HG03432 (cell line): ENCODE results near the gene ARHGEF37.

ENCODE experiments used
- ATAC-seq: cut with Tn5 transposase; IDR thresholded peaks from one replicate; pipeline ENCODE4 v1.9.1; 2021; ENCODE audit warnings: mild to moderate bottlenecking, moderate library complexity; ENCODE audit not compliant: unreplicated experiment

ARHGEF37 gene

GRCh38 chr5:149599375-149599774 lies 18.1 kb downstream of the ARHGEF37 start:
- no peak for ATAC-seq

DNA sequence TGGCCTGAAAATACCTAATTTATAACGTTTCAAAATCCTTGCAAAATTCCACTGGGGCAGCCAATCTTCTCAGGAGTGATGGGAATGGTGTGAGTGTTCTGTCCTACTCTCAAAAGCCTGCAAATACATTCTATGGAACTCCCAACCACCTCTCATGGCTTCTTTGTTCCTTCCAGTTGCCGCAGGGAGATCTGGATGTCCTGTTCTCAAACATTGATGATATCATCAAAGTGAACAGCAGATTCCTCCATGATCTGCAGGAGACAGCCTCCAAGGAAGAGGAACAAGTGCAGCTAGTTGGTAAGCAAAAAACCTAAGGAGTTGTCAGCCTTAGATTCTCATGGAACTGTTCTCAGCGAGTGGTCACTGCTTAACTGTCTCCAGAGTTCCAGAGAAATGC lies 19.6 kb downstream of the ARHGEF37 start:
- no peak for ATAC-seq

GRCh38 chr5:149603210-149603609 lies 21.9 kb downstream of the ARHGEF37 start:
- no peak for ATAC-seq

DNA sequence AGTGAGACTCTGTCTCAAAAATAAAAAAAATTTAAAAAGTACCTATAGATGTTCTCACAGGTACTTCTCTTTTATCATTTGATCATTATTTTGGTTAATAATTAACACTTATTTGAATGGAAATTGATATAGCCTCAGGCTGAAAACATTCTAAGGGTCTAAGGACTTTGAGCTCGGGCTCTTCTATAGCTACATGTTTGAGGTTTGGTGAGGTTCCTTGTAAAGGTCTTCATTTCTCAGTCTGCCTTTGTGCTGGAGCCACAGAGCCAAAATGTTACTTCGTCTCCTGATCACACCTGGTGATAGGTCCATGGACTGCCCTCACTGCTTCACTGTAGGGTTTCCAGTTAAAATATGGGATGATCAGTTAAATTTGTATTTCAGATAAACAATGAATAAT lies 22.6 kb downstream of the ARHGEF37 start:
- ATAC-seq = no peak

GRCh38 chr5:149604321-149604720 lies 23.0 kb downstream of the ARHGEF37 start:
- no peak for ATAC-seq

DNA sequence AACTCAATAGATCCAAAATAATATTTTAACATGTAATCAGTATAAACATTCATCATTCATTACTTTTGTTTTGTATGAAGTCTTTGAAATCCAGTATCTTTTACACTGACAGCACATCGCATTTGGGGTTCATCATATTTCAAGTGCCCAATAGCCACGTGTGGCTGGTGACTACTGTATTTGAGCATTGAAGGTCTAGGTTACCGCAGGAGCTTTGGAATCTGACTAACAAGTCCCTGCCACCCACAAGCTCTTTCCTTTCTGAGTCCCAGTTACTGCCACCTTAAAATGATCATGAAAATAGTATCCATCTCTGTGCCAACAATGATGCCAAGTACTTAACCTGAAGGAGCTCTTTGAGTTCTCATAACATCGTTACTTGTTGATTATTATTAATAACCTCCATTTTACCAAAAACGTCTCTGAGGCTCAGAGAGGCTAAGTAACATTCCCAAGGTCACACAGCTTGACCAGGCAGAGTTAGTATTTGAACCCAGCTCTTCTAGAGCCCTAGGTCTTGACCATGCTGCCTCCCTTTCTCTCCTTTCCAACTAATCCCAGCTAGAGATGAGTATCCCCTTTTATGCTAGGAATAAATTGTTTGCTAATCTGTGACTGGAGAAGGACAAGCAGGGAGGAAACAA lies 24.2 kb downstream of the ARHGEF37 start:
- no peak for ATAC-seq

- ATAC-seq = peak; percentile 97
Observed at GRCh38 chr5:149605998-149606724, 24.9 kb downstream of the ARHGEF37 start.

GRCh38 chr5:149608936-149609545 lies 27.7 kb downstream of the ARHGEF37 start:
- ATAC-seq = no peak

DNA sequence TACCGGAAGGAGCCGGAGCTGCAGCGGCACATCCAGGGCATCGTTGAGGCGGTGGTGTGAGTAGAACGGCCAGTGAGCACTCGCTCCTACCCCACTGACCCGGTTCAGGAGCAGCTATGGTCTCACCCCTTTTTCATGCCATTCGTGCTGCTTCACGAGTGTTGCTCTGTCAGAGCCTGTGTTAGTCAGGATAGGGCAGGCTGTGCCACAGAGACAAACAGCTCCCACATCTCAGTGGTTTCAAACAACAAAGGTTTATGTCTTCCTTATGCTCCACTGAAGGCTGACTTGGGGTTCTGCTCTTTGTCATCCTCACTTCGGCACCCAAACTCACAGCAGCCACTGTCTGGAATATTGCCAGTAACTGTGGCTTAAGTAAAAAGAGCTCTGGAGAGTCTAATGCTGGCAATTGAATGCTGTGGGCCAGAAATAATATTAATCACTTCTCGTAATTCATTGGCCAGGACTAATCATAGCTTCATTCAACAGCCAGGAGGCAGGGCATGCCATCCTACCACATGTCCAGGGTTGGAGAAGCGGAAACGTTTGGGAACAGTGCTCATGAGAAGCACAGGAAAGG lies 28.4 kb downstream of the ARHGEF37 start:
- no peak for ATAC-seq

DNA sequence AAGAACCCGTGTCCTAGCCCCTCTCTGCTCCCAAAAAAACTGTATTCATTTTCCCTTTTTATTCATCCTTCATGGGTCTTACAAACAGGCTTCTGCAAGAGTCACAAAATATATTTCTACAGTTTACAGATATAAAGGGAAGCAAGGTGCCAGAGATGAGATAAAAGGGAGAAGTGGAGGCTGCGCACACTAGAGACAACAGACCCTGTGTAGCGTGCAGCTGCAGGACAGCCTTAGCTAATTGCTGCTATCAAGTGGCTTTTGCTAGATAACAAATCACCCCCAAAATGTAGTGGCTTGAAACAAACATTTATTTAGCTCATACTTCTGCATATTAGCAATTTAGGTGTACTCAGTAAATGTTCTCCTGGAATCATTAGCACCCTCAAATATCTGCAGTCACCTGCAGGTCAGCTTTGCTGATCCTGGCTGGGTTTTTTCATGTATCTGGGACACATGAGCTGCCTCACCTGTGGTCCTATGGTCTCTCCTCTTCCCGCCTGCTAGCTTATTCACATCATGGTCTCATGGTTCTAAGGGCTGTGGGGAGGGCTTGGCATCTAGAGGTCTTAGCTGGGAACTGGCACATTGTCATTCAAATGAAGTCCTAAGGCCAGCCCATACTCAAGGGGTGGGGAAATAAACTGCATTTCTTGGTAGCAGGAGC lies 29.4 kb downstream of the ARHGEF37 start:
- ATAC-seq = no peak

DNA sequence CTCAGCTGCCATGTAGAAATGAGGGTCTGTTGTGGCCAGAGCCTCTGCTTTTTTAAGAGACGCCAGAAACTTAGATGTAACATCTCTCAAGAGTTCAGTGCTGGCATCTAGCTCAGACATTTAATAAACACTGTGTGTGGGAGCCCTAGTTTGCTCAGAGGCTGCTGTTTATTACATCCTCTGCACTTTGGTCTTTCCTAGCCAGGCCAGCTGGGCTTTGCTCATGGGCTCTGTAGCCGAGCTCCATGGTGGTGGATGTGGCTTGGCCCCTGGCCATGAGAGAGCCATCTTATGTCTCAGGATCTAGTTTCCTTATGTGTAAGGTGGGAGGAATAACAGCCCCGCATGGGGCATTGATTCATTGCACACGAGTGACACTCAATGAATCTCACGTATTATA lies 30.0 kb downstream of the ARHGEF37 start:
- no peak for ATAC-seq

DNA sequence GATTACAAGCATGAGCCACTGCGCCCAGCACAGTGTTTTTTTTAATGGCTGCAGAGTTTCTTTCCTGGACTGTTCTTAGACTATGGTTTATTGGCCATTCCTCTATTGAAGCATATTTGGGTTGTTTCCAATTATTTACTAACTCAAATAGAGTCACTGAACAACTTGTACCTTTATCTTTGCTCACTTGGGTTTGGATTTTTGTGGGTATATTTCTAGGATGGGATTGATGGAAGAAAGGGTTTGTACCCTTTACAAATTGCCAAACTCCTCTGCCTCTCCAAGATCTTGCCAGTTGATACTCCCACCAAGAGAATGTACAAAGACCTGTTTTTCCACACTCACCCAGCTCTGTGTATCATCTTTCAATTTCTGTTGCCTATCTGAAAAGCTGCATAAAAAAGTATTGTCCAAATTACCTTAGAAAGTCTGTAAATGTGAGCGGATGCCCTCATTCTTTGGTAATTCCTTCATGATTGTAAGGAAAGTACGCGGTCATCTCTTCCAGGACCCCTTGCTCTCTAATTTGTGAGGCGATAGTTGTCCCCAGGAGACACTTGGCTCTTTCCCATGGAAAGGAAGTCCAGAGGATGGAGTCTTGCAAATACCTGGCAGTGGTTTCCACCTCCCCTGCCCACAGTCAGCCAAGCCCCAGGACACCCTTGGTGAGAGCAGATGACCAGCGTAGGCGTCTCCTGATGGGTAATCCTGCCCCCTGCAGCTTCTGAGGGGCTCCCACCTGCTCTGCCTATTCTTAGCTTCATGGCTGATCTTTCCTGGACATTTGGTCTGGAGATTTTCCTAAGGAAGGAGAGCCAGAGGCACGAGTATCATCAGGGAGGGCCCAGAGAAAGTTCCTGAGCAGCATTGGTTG lies 33.0 kb downstream of the ARHGEF37 start:
- no peak for ATAC-seq

DNA sequence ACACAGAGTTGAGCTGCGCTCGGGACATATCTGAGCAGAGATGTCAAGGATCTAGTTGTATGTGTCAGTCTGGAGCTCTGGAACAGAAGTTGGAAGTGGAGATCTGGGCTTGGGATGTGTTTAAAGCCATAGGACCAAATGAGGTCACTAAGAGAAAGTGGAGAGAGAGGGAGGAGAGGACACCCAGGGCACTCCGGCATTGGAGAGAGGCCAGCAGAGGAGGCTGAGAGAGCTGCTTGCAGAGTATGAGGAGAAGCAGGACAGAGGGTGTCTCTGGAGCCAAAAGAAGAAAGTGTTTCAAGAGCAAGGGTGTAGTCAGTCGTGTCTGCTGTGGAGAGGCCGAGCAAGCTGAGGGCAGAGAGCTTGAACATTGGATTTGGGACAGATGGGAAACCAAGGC lies 34.7 kb downstream of the ARHGEF37 start:
- ATAC-seq = no peak

DNA sequence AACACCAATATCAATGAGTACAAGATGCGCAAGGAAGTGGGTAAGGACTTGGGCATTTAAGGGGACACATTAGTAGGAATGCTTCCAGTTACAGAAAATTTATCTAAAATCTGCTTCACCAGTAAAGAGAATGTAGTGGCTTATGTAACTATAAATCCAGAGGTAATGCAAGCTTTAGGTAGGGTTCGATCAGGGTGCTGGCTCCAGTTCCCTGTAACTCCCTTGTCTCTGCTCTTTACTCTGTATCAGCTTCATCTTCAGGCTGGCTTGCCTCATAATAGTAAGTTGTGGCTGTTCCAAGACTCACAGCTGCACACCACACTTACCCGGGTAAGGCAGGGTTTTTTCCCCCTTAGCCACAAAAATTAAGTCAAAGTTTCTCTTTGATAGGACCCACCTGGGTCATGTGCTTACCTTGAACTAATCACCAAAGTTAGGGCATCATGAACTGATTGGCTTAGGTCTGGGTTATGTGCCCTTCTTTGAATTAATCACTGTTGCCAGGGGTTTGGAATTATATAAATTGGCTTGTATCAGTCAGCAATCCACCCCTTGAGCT lies 35.5 kb downstream of the ARHGEF37 start:
- peak; percentile 70 for ATAC-seq

DNA sequence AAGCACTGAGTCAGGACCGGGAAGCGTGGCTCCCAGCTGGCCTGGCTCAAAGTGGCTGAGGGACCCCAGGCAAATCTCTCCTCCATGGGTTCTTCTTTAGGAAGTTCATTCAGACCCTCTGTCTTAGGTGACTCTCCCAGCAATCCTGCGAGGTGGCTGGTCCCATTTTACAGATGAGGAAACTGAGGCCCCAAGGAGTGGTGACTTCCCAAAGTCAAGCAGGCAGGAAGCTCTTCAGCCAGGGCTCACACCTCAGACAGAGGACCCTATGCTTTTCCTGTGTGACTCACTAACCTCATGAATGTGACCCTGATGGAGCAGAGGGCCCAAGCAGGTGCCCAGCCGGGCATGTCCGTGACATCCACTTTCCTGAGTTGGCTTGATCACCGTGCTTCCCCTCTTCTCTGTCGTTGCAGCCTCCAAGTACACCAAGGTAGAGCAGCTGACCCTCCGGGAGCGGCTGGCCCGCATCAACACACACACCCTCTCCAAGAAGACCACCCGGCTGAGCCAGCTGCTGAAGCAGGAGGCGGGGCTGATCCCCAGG lies 36.5 kb downstream of the ARHGEF37 start:
- ATAC-seq = peak; percentile 51

GRCh38 chr5:149618581-149619248 lies 37.4 kb downstream of the ARHGEF37 start:
- peak; percentile 46 for ATAC-seq

- no peak for ATAC-seq
Observed at GRCh38 chr5:149621415-149622098, 40.3 kb downstream of the ARHGEF37 start.

- ATAC-seq = no peak
Observed at GRCh38 chr5:149622466-149622865, 41.2 kb downstream of the ARHGEF37 start.

DNA sequence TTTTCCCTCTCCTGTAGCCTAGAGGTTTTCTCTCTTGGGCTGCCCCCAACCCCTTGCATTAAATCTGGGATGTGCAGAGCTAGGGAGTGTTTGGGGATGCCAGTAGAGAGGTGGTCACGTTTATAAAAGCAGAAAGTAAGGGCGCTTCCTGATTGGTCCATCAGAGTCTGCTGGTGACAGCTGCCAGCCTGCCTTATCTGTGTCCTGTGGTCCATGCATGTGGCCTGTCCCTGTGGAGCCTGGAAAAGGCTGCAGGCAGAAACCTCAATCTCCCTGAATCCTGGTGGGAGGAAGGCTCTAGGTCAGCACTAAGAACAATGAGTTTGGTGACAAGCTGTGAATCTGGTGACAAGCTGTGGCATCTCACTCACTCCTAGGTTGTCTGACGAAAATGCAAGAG lies 42.2 kb downstream of the ARHGEF37 start:
- ATAC-seq = no peak
